ENCODE data around the gene LOXHD1.

GRCh38 chr18:46632401-46633071, 24.5 kb downstream of the LOXHD1 start:
- no peak for TF ChIP-seq CTCF (IDR thresholded peaks at IDR 0.05; ENCODE audit: insufficient read depth, low read length)
- TF ChIP-seq POLR2AphosphoS5 (IDR thresholded peaks at IDR 0.05; ENCODE audit: low read depth), result no peak
